WTC11 (cell line): ENCODE results near the gene GRIPAP1. TPM values are rescaled to one million over a fixed set of nuclear protein-coding genes. Genes with fewer than 3 reads are reported as not detected.

Source experiments
- ATAC-seq: fragments of 200-7000 bp; cut with Tn5 transposase; 2 replicates; pipeline ENCODE4 v1.10.0; 2021; ENCODE audit warnings: mild to moderate bottlenecking, moderate library complexity
- CTCF ChIA-PET: fragments of 300-600 bp; sonication (Branson Sonifier 250); formaldehyde crosslinking; loops from one replicate; lab custom pipeline; 2021; ENCODE audit warnings: antibody characterized with exemption; lab: Charles Lee
- POLR2A ChIA-PET: fragments of 350-600 bp; sonication (Branson Sonifier 250); formaldehyde crosslinking; loops from one replicate; lab custom pipeline; 2021; ENCODE audit warnings: antibody characterized with exemption; lab: Charles Lee
- DNase-seq: peaks from one replicate; pipeline ENCODE4 v3.0.0; 2021; ENCODE audit warnings: low spot score
- H3K27ac Mint-ChIP-seq: 2 replicates; pipeline ENCODE4 v1.8.0; 2021; ENCODE audit warnings: mixed read lengths
- H3K27me3 Mint-ChIP-seq: 2 replicates; pipeline ENCODE4 v1.8.0; 2021; ENCODE audit warnings: low read depth, mild to moderate bottlenecking, moderate library complexity, mixed read lengths
- H3K36me3 Mint-ChIP-seq: 2 replicates; pipeline ENCODE4 v1.8.0; 2021; ENCODE audit warnings: mixed read lengths
- H3K4me1 Mint-ChIP-seq: 2 replicates; pipeline ENCODE4 v1.8.0; 2022; ENCODE audit warnings: mixed read lengths
- H3K4me3 Mint-ChIP-seq: 2 replicates; pipeline ENCODE4 v1.8.0; 2021; ENCODE audit warnings: mild to moderate bottlenecking, moderate library complexity, mixed read lengths
- H3K9me3 Mint-ChIP-seq: 2 replicates; pipeline ENCODE4 v1.8.0; 2021; ENCODE audit warnings: mixed read lengths
- ATF1 ChIP-seq: sonication (generic); formaldehyde crosslinking; IDR thresholded peaks from 2 replicates; pipeline ENCODE4 v1.8.1; 2023; ENCODE audit warnings: mild to moderate bottlenecking, moderate library complexity, missing genetic modification reagents
- CDX4 ChIP-seq: fragments of 250-450 bp; sonication (Bioruptor Pico); IDR thresholded peaks from 2 replicates; pipeline ENCODE4 v1.9.0; 2021; ENCODE audit warnings: moderate library complexity, mild to moderate bottlenecking, inconsistent platforms, borderline replicate concordance
- CREM ChIP-seq: sonication (generic); formaldehyde crosslinking; IDR thresholded peaks from 2 replicates; pipeline ENCODE4 v1.8.1; 2022; ENCODE audit warnings: mild to moderate bottlenecking, missing genetic modification reagents, moderate library complexity
- E2F4 ChIP-seq: sonication (generic); formaldehyde crosslinking; IDR thresholded peaks from 2 replicates; pipeline ENCODE4 v1.8.1; 2022; ENCODE audit warnings: low read depth, mild to moderate bottlenecking, moderate library complexity, missing genetic modification reagents, borderline replicate concordance
- EMX1 ChIP-seq: fragments of 250-450 bp; sonication (Bioruptor Pico); IDR thresholded peaks from 2 replicates; pipeline ENCODE4 v1.8.0; 2021; ENCODE audit warnings: mild to moderate bottlenecking
- ETV6 ChIP-seq: sonication (generic); formaldehyde crosslinking; IDR thresholded peaks from 2 replicates; pipeline ENCODE4 v1.8.1; 2022; ENCODE audit warnings: mild to moderate bottlenecking, missing genetic modification reagents
- FOXK1 ChIP-seq: sonication (generic); formaldehyde crosslinking; IDR thresholded peaks from 2 replicates; pipeline ENCODE4 v1.8.0; 2022; ENCODE audit warnings: mild to moderate bottlenecking, moderate library complexity, missing genetic modification reagents
- GTF2I ChIP-seq: fragments of 250-450 bp; sonication (Bioruptor Pico); conservative IDR thresholded peaks from 2 replicates; pipeline ENCODE4 v1.4.0; 2021; ENCODE audit warnings: mild to moderate bottlenecking
- NFATC4 ChIP-seq: fragments of 250-450 bp; sonication (Bioruptor Pico); IDR thresholded peaks from 2 replicates; pipeline ENCODE4 v1.9.0; 2021; ENCODE audit warnings: mild to moderate bottlenecking
- NFE2L1 ChIP-seq: sonication (generic); formaldehyde crosslinking; IDR thresholded peaks from 2 replicates; pipeline ENCODE4 v1.8.1; 2023; ENCODE audit warnings: missing genetic modification reagents
- SMAD4 ChIP-seq: sonication (generic); formaldehyde crosslinking; IDR thresholded peaks from 2 replicates; pipeline ENCODE4 v1.8.0; 2022; ENCODE audit warnings: mild to moderate bottlenecking, missing genetic modification reagents
- SP1 ChIP-seq: sonication (generic); formaldehyde crosslinking; conservative IDR thresholded peaks from 2 replicates; pipeline ENCODE4 v1.8.1; 2022; ENCODE audit warnings: missing genetic modification reagents
- TEAD4 ChIP-seq: sonication (generic); formaldehyde crosslinking; IDR thresholded peaks from 2 replicates; pipeline ENCODE4 v1.8.0; 2022; ENCODE audit warnings: mild to moderate bottlenecking, missing genetic modification reagents
- ZBTB43 ChIP-seq: sonication (generic); formaldehyde crosslinking; IDR thresholded peaks from 2 replicates; pipeline ENCODE4 v1.8.1; 2023; ENCODE audit warnings: mild to moderate bottlenecking, missing genetic modification reagents
- ZNF425 ChIP-seq: fragments of 250-450 bp; sonication (Bioruptor Pico); conservative IDR thresholded peaks from 2 replicates; pipeline ENCODE4 v1.9.0; 2021; ENCODE audit warnings: mild to moderate bottlenecking
- total RNA-seq: library from RNA; stranded (reverse); gene quantifications from 3 replicates; pipeline ENCODE4 v1.2.3, GENCODE V29; 2021

GRIPAP1 gene
- total RNA-seq, 1 experiment from 2014 or later: 70.7 TPM

- TF ChIP-seq E2F4: no peak
- no peak for TF ChIP-seq ETV6
- no peak for TF ChIP-seq NFATC4 (CRISPR knock-in tag)
- no peak for TF ChIP-seq ATF1 (CRISPR knock-in tag)
- TF ChIP-seq ZBTB43 (CRISPR knock-in tag): no peak
- TF ChIP-seq NFE2L1 (CRISPR knock-in tag): no peak
- no peak for TF ChIP-seq SMAD4 (CRISPR knock-in tag)
- TF ChIP-seq CDX4 (CRISPR knock-in tag): no peak
- no peak for TF ChIP-seq CREM (CRISPR knock-in tag)
Observed at GRCh38 chrX:48974033-48974432, 28.0 kb downstream of the GRIPAP1 start (continued).

GRCh38 chrX:48972220-48973164, 29.6 kb downstream of the GRIPAP1 start:
- ChIA-PET POLR2A (interaction anchor here (0.6 to 1.7 kb wide), 6 partner anchors 10 to 75 kb away, joined by 3 to 9 read pairs (median 4); partner anchors contain the start of genes OTUD5, PQBP1 and TIMM17B), CTCF (interaction anchor here (0.5 to 2.4 kb wide), 20 partner anchors 10 to 439 kb away, joined by 3 to 17 read pairs (median 4); partner anchors contain the start of genes GRIPAP1, HDAC6, OTUD5 and PQBP1)
- TF ChIP-seq ZNF425 (CRISPR knock-in tag) (peak; percentile 49; the same call in 1 of the 2 replicates), TEAD4 (CRISPR knock-in tag) (no peak), SP1 (0 out of 2 replicates have a peak, but pooled peaks have one; percentile 33)
- peak; percentile 74 for ATAC-seq
- Mint-ChIP-seq H3K4me3 (peak overlapping the region; percentile 78), H3K36me3 (peaks cover 15% of the 10 kb centered on the region), H3K27me3 (no peaks in the 10 kb centered on the region), H3K9me3 (no peaks in the 10 kb centered on the region), H3K27ac (peak overlapping the region; percentile 45; the same call in 1 of the 2 replicates), H3K4me1 (0 out of 2 replicates have a peak, but pooled peaks cover 4% of the 10 kb centered on the region)
- DNase-seq: peak; percentile 65

GRCh38 chrX:48971249-48972219, 30.5 kb downstream of the GRIPAP1 start, which contains the start of gene KCND1:
KCND1 (minus strand) TSS chrX:48971844; CDS start chrX:48970271, 1,573 bp downstream.
- CTCF ChIA-PET: interaction anchor here (0.5 to 2.4 kb wide), 20 partner anchors 10 to 438 kb away, joined by 3 to 17 read pairs (median 4); partner anchors contain the start of genes GRIPAP1, HDAC6, OTUD5 and PQBP1
- peaks cover 13% of the 10 kb centered on the region for H3K36me3 Mint-ChIP-seq
- H3K27me3 Mint-ChIP-seq: no peaks in the 10 kb centered on the region
- DNase-seq (peak; percentile 39), ATAC-seq (peak; percentile 84)
- peak within 1 kb of the TSS; percentile 45; the same call in 1 of the 2 replicates for H3K27ac Mint-ChIP-seq
- POLR2A ChIA-PET: interaction anchor here (0.6 to 1.7 kb wide), 6 partner anchors 9 to 74 kb away, joined by 3 to 9 read pairs (median 4); partner anchors contain the start of genes GRIPAP1, OTUD5, PQBP1 and TIMM17B
- H3K4me1 Mint-ChIP-seq: 0 out of 2 replicates have a peak, but pooled peaks cover 4% of the 10 kb centered on the region
- H3K9me3 Mint-ChIP-seq: no peaks in the 10 kb centered on the region
- no peak for TF ChIP-seq FOXK1 (CRISPR knock-in tag)
- TF ChIP-seq GTF2I (CRISPR knock-in tag): peak; percentile 79
- TF ChIP-seq NFATC4 (CRISPR knock-in tag): 0 out of 2 replicates have a peak, but pooled peaks have one; percentile 13
- 0 out of 2 replicates have a peak, but pooled peaks have one; percentile 26 for TF ChIP-seq EMX1 (CRISPR knock-in tag)
- TF ChIP-seq, all 79 proteins: peak for 3
- peak within 1 kb of the TSS; percentile 78 for H3K4me3 Mint-ChIP-seq
